Measurements from ENCODE around the gene FOXK1. TPM values are rescaled to one million over a fixed set of nuclear protein-coding genes. Genes with fewer than 3 reads are reported as not detected.
A peak's percentile ranks its signal among the peaks of the same experiment; 100 is the strongest.

The FOXK1 gene
- total and polyA plus RNA-seq, 9 of the 15 experiments (the other 6 are each of a cell fraction or from before 2014, with no cell fraction given), result 0.32 to 45.5 (median 8.1) TPM

GRCh38 chr7:4775250-4775847 lies 93.3 kb downstream of the FOXK1 start, which contains the start of gene AP5Z1 (continued):
- peak in 1 of 2 experiments; percentile 84 for TF ChIP-seq E2F6 (IDR thresholded peaks at IDR 0.05; ENCODE audit: borderline replicate concordance in 1 of 2, extremely low read depth in 1 of 2, insufficient read depth in 1 of 2, insufficient read length in 1 of 2, low read depth in 1 of 2, low read length in 1 of 2, poor library complexity in 1 of 2, severe bottlenecking in 1 of 2)
- TF ChIP-seq PCBP1 (IDR thresholded peaks at IDR 0.05; ENCODE audit: low read depth, low read length, poor library complexity, severe bottlenecking), result peak; percentile 91
- TF ChIP-seq TFAP4 (CRISPR knock-in tag; IDR thresholded peaks at IDR 0.05; ENCODE audit: borderline replicate concordance), result peak; percentile 71; the same call in 1 of the 2 replicates
- TF ChIP-seq E2F8 (IDR thresholded peaks at IDR 0.05; ENCODE audit: low read depth, partially characterized antibody), result peak; percentile 73
- no peak for TF ChIP-seq HSF4 (CRISPR knock-in tag; IDR thresholded peaks at IDR 0.05; ENCODE audit: borderline replicate concordance)
- TF ChIP-seq, protein P1, sequence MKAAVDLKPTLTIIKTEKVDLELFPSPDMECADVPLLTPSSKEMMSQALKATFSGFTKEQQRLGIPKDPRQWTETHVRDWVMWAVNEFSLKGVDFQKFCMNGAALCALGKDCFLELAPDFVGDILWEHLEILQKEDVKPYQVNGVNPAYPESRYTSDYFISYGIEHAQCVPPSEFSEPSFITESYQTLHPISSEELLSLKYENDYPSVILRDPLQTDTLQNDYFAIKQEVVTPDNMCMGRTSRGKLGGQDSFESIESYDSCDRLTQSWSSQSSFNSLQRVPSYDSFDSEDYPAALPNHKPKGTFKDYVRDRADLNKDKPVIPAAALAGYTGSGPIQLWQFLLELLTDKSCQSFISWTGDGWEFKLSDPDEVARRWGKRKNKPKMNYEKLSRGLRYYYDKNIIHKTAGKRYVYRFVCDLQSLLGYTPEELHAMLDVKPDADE (conservative IDR thresholded peaks at IDR 0.05; ENCODE audit: control insufficient read depth, low read depth, low read length), result peak; percentile 95
- TF ChIP-seq MEF2A (IDR thresholded peaks at IDR 0.05; ENCODE audit: control insufficient read depth, low read depth, low read length), result no peak
- 0 out of 2 replicates have a peak, but pooled peaks have one; percentile 16 for TF ChIP-seq THRB (CRISPR knock-in tag; conservative IDR thresholded peaks at IDR 0.05)
- TF ChIP-seq ZFP36 (IDR thresholded peaks at IDR 0.05; ENCODE audit: low read depth, low read length, partially characterized antibody), result no peak
- TF ChIP-seq FOXK2 (conservative IDR thresholded peaks at IDR 0.05 in 1 of 2, IDR thresholded peaks at IDR 0.05 in 1 of 2; ENCODE audit: low read depth in 2 of 2), result peak; percentile 73 to 94
- 0 out of 2 replicates have a peak, but pooled peaks have one; percentile 53 for TF ChIP-seq ARID3B (CRISPR knock-in tag; IDR thresholded peaks at IDR 0.05; ENCODE audit: borderline replicate concordance)
- TF ChIP-seq FOXA1 (IDR thresholded peaks at IDR 0.05; ENCODE audit: borderline replicate concordance), result no peak
- peak in 1 of 2 experiments; percentile 47; a peak in 2 of 4 replicates for TF ChIP-seq SRF (CRISPR knock-in tag; IDR thresholded peaks at IDR 0.05)
- peak; percentile 90; the same call in 1 of the 2 replicates for TF ChIP-seq IRF2 (CRISPR knock-in tag; IDR thresholded peaks at IDR 0.05)

Data from K562 (cell line).